ENCODE measurements around the gene AQP7.
"Not testable (repeated sequence)": the region's sequence is repeated elsewhere in the genome, so short reads cannot be mapped to it uniquely, and the experiment has no call there.

AQP7 gene

GRCh38 chr9:33375841-33376321 is 26.5 kb downstream of the AQP7 start:
- no peaks in the 10 kb centered on the region for H3K27me3 ChIP-seq (ENCODE audit: control insufficient read depth in 2 of 2, insufficient read depth in 2 of 2, low read length in 2 of 2)
- H3K36me3 ChIP-seq (ENCODE audit: control insufficient read depth in 2 of 2, insufficient read depth in 2 of 2, low read length in 2 of 2): peaks cover 9 to 10% of the 10 kb centered on the region in 2 donors
- H3K9me3 ChIP-seq (ENCODE audit: control insufficient read depth in 2 of 2, low read length in 2 of 2): no peaks in the 10 kb centered on the region
- H3K4me1 ChIP-seq (ENCODE audit: control insufficient read depth in 2 of 2, insufficient read depth in 2 of 2, low read length in 2 of 2): peaks cover 0 to 2% of the 10 kb centered on the region in 2 donors
- no peak overlapping the region for H3K27ac ChIP-seq (ENCODE audit: low read depth in 2 of 2, low read length in 2 of 2)
- no peak overlapping the region for H3K4me3 ChIP-seq (ENCODE audit: low read length in 2 of 2)
- no peak overlapping the region for H3K9ac ChIP-seq (ENCODE audit: low read depth in 1 of 2, low read length in 2 of 2)

DNA sequence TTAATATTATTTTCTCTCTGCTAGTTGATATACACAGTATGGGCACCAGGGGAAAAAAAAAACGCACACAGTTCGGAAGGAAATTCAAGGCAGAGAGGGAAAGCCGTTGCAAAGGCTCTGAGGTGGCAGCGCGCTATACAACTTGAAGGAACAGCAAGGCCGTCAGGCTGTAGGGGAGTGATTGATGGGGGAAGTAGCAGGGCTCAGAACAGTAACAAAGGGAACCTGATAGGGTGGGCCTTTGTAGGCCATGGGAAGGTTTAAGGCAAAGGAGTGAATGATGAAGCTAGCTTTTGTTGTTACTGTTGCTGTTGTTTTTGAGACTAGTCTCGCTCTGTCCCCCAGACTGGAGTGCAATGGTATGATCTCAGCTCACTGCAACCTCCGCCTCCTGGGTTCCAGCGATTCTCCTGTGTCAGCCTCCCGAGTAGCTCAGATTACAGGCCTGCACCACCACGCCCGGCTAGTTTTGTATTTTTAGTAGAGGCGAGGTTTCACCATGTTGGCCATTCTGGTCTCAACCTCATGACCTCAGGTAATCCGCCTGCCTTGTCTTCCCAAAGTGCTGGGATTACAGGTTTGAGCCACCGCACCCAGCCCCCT is 27.0 kb downstream of the AQP7 start:
- H3K27me3 ChIP-seq (ENCODE audit: control insufficient read depth in 2 of 2, insufficient read depth in 2 of 2, low read length in 2 of 2): no peaks in the 10 kb centered on the region
- no peak overlapping the region for H3K9ac ChIP-seq (ENCODE audit: low read depth in 1 of 2, low read length in 2 of 2)
- no peaks in the 10 kb centered on the region for H3K9me3 ChIP-seq (ENCODE audit: control insufficient read depth in 2 of 2, low read length in 2 of 2)
- H3K36me3 ChIP-seq (ENCODE audit: control insufficient read depth in 2 of 2, insufficient read depth in 2 of 2, low read length in 2 of 2): peaks cover 15% of the 10 kb centered on the region in 2 donors
- no peak overlapping the region for H3K27ac ChIP-seq (ENCODE audit: low read depth in 2 of 2, low read length in 2 of 2)
- H3K4me1 ChIP-seq (ENCODE audit: control insufficient read depth in 2 of 2, insufficient read depth in 2 of 2, low read length in 2 of 2): peaks cover 0 to 2% of the 10 kb centered on the region in 2 donors
- no peak overlapping the region for H3K4me3 ChIP-seq (ENCODE audit: low read length in 2 of 2)

DNA sequence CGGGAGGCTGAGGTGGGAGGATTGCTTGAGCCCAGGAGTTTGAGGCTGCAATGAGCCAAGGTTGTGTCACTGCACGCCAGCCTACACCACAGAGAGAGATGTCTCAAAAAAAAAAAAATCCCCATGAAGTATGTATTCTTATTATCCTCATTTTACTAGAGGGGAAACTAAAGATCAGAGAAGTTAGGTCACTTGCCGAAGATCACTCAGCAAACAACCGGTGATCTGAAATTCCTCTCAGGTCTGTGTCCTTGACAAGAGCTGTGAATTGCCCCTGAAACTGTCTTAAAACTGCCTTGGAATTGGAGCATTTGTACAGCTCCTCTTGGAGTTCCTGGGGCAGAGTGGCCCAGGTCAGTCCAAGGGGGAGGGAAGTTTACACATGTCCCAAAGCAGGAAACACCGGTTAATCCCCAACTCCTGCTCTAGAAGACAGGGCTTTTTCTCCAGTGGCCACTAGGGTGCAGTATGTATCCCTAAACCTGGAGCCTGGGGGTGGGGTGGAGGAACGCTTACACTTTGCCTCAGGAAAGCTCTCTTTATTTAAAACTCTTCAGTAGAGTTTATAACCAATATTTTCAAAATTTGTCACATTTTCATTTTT is 27.6 kb downstream of the AQP7 start:
- Histone ChIP-seq H3K4me3 (ENCODE audit: low read length in 2 of 2) (no peak overlapping the region), H3K9ac (ENCODE audit: low read depth in 1 of 2, low read length in 2 of 2) (no peak overlapping the region), H3K27ac (ENCODE audit: low read depth in 2 of 2, low read length in 2 of 2) (no peak overlapping the region)

GRCh38 chr9:33374190-33374589 is 28.2 kb downstream of the AQP7 start:
- Histone ChIP-seq H3K27ac (ENCODE audit: low read depth in 2 of 2, low read length in 2 of 2) (no peak overlapping the region), H3K9me3 (ENCODE audit: control insufficient read depth in 2 of 2, low read length in 2 of 2) (no peaks in the 10 kb centered on the region), H3K4me1 (ENCODE audit: control insufficient read depth in 2 of 2, insufficient read depth in 2 of 2, low read length in 2 of 2) (peaks cover 0 to 2% of the 10 kb centered on the region in 2 donors), H3K27me3 (ENCODE audit: control insufficient read depth in 2 of 2, insufficient read depth in 2 of 2, low read length in 2 of 2) (no peaks in the 10 kb centered on the region), H3K9ac (ENCODE audit: low read depth in 1 of 2, low read length in 2 of 2) (no peak overlapping the region), H3K36me3 (ENCODE audit: control insufficient read depth in 2 of 2, insufficient read depth in 2 of 2, low read length in 2 of 2) (peaks cover 22 to 24% of the 10 kb centered on the region in 2 donors), H3K4me3 (ENCODE audit: low read length in 2 of 2) (no peak overlapping the region)

More for the DNA sequence above, 27.6 kb downstream of the AQP7 start:
- Histone ChIP-seq H3K27me3 (ENCODE audit: control insufficient read depth in 2 of 2, insufficient read depth in 2 of 2, low read length in 2 of 2) (no peaks in the 10 kb centered on the region), H3K4me1 (ENCODE audit: control insufficient read depth in 2 of 2, insufficient read depth in 2 of 2, low read length in 2 of 2) (peaks cover 0 to 2% of the 10 kb centered on the region in 2 donors), H3K9me3 (ENCODE audit: control insufficient read depth in 2 of 2, low read length in 2 of 2) (no peaks in the 10 kb centered on the region), H3K36me3 (ENCODE audit: control insufficient read depth in 2 of 2, insufficient read depth in 2 of 2, low read length in 2 of 2) (peaks cover 21% of the 10 kb centered on the region in 2 donors)

DNA sequence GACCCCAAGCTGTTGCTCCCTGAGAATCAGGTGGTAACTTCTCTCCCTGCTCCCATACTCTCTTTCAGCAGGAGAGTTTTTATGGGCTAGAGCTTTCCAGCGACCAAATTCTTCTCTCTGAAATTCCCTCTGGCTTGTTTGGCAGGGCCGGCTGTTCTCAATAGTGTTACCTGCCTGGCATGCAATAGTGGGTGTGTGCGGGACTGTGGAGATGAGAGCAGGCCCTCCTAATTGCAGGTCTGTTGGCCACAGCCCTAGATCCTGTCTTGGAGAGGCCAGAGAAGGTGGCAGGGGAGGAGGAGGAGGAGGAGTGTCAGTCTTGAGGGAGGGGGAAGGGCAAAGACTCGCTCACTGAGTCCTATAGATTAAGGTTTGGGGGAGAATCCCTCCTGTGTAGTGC is 29.5 kb downstream of the AQP7 start:
- H3K9me3 ChIP-seq (ENCODE audit: control insufficient read depth in 2 of 2, low read length in 2 of 2): no peaks in the 10 kb centered on the region
- H3K4me1 ChIP-seq (ENCODE audit: control insufficient read depth in 2 of 2, insufficient read depth in 2 of 2, low read length in 2 of 2): peaks cover 0 to 2% of the 10 kb centered on the region in 2 donors
- H3K27ac ChIP-seq (ENCODE audit: low read depth in 2 of 2, low read length in 2 of 2): no peak overlapping the region
- no peak overlapping the region for H3K9ac ChIP-seq (ENCODE audit: low read depth in 1 of 2, low read length in 2 of 2)
- H3K4me3 ChIP-seq (ENCODE audit: low read length in 2 of 2): no peak overlapping the region
- no peaks in the 10 kb centered on the region for H3K27me3 ChIP-seq (ENCODE audit: control insufficient read depth in 2 of 2, insufficient read depth in 2 of 2, low read length in 2 of 2)
- H3K36me3 ChIP-seq (ENCODE audit: control insufficient read depth in 2 of 2, insufficient read depth in 2 of 2, low read length in 2 of 2): peaks cover 28 to 29% of the 10 kb centered on the region in 2 donors

DNA sequence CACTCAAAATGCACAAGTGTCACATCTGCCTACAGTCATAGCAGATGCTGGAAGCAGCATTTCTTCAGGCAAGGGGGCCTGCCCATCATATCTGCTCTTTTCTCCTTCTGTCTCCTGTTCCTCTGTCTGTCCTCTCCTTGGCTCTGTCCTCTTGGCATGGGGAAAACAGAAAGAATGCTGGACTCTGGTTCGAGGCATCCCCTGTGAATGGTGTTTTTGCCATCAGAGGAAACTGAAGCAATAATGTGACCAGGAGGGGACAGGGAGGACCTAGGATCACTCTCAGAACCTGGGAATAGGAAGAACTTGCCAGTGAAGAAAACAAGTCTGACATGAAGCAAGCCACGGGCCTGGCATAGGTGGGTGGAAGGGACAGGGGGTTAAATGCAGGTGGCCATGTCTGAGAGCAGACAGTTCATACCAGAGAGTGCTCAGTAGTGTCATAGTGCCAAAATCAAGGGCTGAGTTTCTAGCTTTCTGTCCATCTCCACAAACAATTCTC is 35.3 kb downstream of the AQP7 start:
- H3K27me3 ChIP-seq (ENCODE audit: control insufficient read depth in 2 of 2, insufficient read depth in 2 of 2, low read length in 2 of 2): no peaks in the 10 kb centered on the region
- peaks cover 65 to 69% of the 10 kb centered on the region in 2 donors for H3K36me3 ChIP-seq (ENCODE audit: control insufficient read depth in 2 of 2, insufficient read depth in 2 of 2, low read length in 2 of 2)
- no peak overlapping the region for H3K27ac ChIP-seq (ENCODE audit: low read depth in 2 of 2, low read length in 2 of 2)
- no peaks in the 10 kb centered on the region for H3K4me1 ChIP-seq (ENCODE audit: control insufficient read depth in 2 of 2, insufficient read depth in 2 of 2, low read length in 2 of 2)
- no peak overlapping the region for H3K4me3 ChIP-seq (ENCODE audit: low read length in 2 of 2)
- no peaks in the 10 kb centered on the region for H3K9me3 ChIP-seq (ENCODE audit: control insufficient read depth in 2 of 2, low read length in 2 of 2)
- H3K9ac ChIP-seq (ENCODE audit: low read depth in 1 of 2, low read length in 2 of 2): no peak overlapping the region

GRCh38 chr9:33364814-33365213 is 37.6 kb downstream of the AQP7 start:
- H3K9me3 ChIP-seq (ENCODE audit: control insufficient read depth in 2 of 2, low read length in 2 of 2); H3K27me3 ChIP-seq (ENCODE audit: control insufficient read depth in 2 of 2, insufficient read depth in 2 of 2, low read length in 2 of 2); H3K4me1 ChIP-seq (ENCODE audit: control insufficient read depth in 2 of 2, insufficient read depth in 2 of 2, low read length in 2 of 2); H3K27ac ChIP-seq (ENCODE audit: low read depth in 2 of 2, low read length in 2 of 2); H3K9ac ChIP-seq (ENCODE audit: low read depth in 1 of 2, low read length in 2 of 2); H3K4me3 ChIP-seq (ENCODE audit: low read length in 2 of 2): not testable (repeated sequence)
- H3K36me3 ChIP-seq (ENCODE audit: control insufficient read depth in 2 of 2, insufficient read depth in 2 of 2, low read length in 2 of 2): peaks cover 47 to 52% of the 10 kb centered on the region in 2 donors

GRCh38 chr9:33364127-33364526 is 38.2 kb downstream of the AQP7 start:
- Histone ChIP-seq H3K27ac (ENCODE audit: low read depth in 2 of 2, low read length in 2 of 2) (no peak overlapping the region), H3K4me3 (ENCODE audit: low read length in 2 of 2) (no peak overlapping the region), H3K9me3 (ENCODE audit: control insufficient read depth in 2 of 2, low read length in 2 of 2) (no peaks in the 10 kb centered on the region), H3K27me3 (ENCODE audit: control insufficient read depth in 2 of 2, insufficient read depth in 2 of 2, low read length in 2 of 2) (no peaks in the 10 kb centered on the region), H3K4me1 (ENCODE audit: control insufficient read depth in 2 of 2, insufficient read depth in 2 of 2, low read length in 2 of 2) (no peaks in the 10 kb centered on the region), H3K9ac (ENCODE audit: low read depth in 1 of 2, low read length in 2 of 2) (no peak overlapping the region), H3K36me3 (ENCODE audit: control insufficient read depth in 2 of 2, insufficient read depth in 2 of 2, low read length in 2 of 2) (peaks cover 45 to 49% of the 10 kb centered on the region in 2 donors)

GRCh38 chr9:33358641-33359040 is 43.7 kb downstream of the AQP7 start:
- H3K27me3 ChIP-seq (ENCODE audit: control insufficient read depth in 2 of 2, insufficient read depth in 2 of 2, low read length in 2 of 2); H3K9me3 ChIP-seq (ENCODE audit: control insufficient read depth in 2 of 2, low read length in 2 of 2); H3K4me1 ChIP-seq (ENCODE audit: control insufficient read depth in 2 of 2, insufficient read depth in 2 of 2, low read length in 2 of 2); H3K4me3 ChIP-seq (ENCODE audit: low read length in 2 of 2); H3K27ac ChIP-seq (ENCODE audit: low read depth in 2 of 2, low read length in 2 of 2); H3K9ac ChIP-seq (ENCODE audit: low read depth in 1 of 2, low read length in 2 of 2): not testable (repeated sequence)
- peaks cover 9 to 11% of the 10 kb centered on the region in 2 donors for H3K36me3 ChIP-seq (ENCODE audit: control insufficient read depth in 2 of 2, insufficient read depth in 2 of 2, low read length in 2 of 2)

DNA sequence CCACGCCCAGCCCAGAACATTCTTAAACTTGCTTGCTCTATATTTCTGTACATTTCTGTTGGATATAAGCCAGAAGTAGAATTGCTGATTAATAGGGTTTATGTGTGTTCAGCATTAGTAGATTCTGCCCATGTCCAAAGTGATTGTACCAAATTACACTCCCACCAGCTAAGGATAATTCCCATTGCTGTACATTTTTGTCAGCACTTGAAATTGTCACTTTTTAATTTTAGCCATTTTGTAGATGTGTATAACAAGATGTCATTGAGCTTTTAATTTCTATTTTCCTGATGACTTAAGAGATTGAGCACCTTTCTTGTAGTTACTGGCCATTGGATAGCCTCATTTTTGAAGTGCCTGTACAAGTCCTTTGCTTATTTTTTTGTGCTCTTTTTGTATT is 46.4 kb downstream of the AQP7 start:
- H3K27ac ChIP-seq (ENCODE audit: low read depth in 2 of 2, low read length in 2 of 2): no peak overlapping the region

More for the DNA sequence above, 46.4 kb downstream of the AQP7 start:
- Histone ChIP-seq H3K9ac (ENCODE audit: low read depth in 1 of 2, low read length in 2 of 2) (no peak overlapping the region), H3K27me3 (ENCODE audit: control insufficient read depth in 2 of 2, insufficient read depth in 2 of 2, low read length in 2 of 2) (no peaks in the 10 kb centered on the region), H3K4me3 (ENCODE audit: low read length in 2 of 2) (no peak overlapping the region), H3K36me3 (ENCODE audit: control insufficient read depth in 2 of 2, insufficient read depth in 2 of 2, low read length in 2 of 2) (peaks cover 11 to 13% of the 10 kb centered on the region in 2 donors), H3K4me1 (ENCODE audit: control insufficient read depth in 2 of 2, insufficient read depth in 2 of 2, low read length in 2 of 2) (no peaks in the 10 kb centered on the region), H3K9me3 (ENCODE audit: control insufficient read depth in 2 of 2, low read length in 2 of 2) (no peaks in the 10 kb centered on the region)
